Activated CD8-positive, alpha-beta memory T cell treated with anti-CD3 and anti-CD28 coated beads, Interleukin-2, amount 50 U/mL, for 24 hours (primary cell): ENCODE data around the gene NRXN3.

Experiments used
- DNase-seq: peaks from one replicate; pipeline ENCODE4 v3.0.0-alpha.2; 2020; ENCODE audit errors: extremely low read depth

The NRXN3 gene

GRCh38 chr14:78170203-78170602, at the start of gene NRXN3:
TSS of gene NRXN3 (plus strand) at chr14:78170373. CDS start at chr14:78243094, 72,721 bp downstream.
- DNase-seq = no peak

GRCh38 chr14:78122436-78122835, 47.7 kb upstream of the NRXN3 start:
- no peak for DNase-seq

GRCh38 chr14:78123650-78124253, 46.4 kb upstream of the NRXN3 start:
- no peak for DNase-seq

GRCh38 chr14:78127961-78128360, 42.2 kb upstream of the NRXN3 start:
- no peak for DNase-seq

GRCh38 chr14:78129375-78129774, 40.8 kb upstream of the NRXN3 start:
- no peak for DNase-seq

- no peak for DNase-seq
These were observed 39.8 kb upstream of the NRXN3 start for GRCh38 chr14:78130356-78130755.

GRCh38 chr14:78131201-78131600, 39.0 kb upstream of the NRXN3 start:
- no peak for DNase-seq

- DNase-seq = no peak
These were observed 38.6 kb upstream of the NRXN3 start for GRCh38 chr14:78131616-78132015.

- DNase-seq = no peak
These were observed 34.7 kb upstream of the NRXN3 start for GRCh38 chr14:78135450-78135891.

- no peak for DNase-seq
These were observed 33.5 kb upstream of the NRXN3 start for GRCh38 chr14:78136695-78137094.

GRCh38 chr14:78141590-78141989, 28.6 kb upstream of the NRXN3 start:
- no peak for DNase-seq

- DNase-seq = no peak
These were observed 27.2 kb upstream of the NRXN3 start for GRCh38 chr14:78142998-78143397.

GRCh38 chr14:78143489-78144145, 26.6 kb upstream of the NRXN3 start:
- no peak for DNase-seq

- DNase-seq = no peak
These were observed 17.7 kb upstream of the NRXN3 start for GRCh38 chr14:78152201-78153063.

- no peak for DNase-seq
These were observed 17.2 kb upstream of the NRXN3 start for GRCh38 chr14:78153064-78153341.

- no peak for DNase-seq
These were observed 15.3 kb upstream of the NRXN3 start for GRCh38 chr14:78154827-78155226.

GRCh38 chr14:78156196-78156595, 14.0 kb upstream of the NRXN3 start:
- no peak for DNase-seq

- DNase-seq = no peak
These were observed 12.4 kb upstream of the NRXN3 start for GRCh38 chr14:78157494-78158437.

GRCh38 chr14:78162202-78162601, 8.0 kb upstream of the NRXN3 start:
- no peak for DNase-seq

- no peak for DNase-seq
These were observed 5.8 kb upstream of the NRXN3 start for GRCh38 chr14:78164226-78164853.

GRCh38 chr14:78172428-78172827, 2.3 kb downstream of the NRXN3 start:
- DNase-seq = no peak
